ENCODE results near the gene DNMT3B. TPM values are rescaled to one million over a fixed set of nuclear protein-coding genes. Genes with fewer than 3 reads are reported as not detected.
"Not testable (repeated sequence)": the region's sequence is repeated elsewhere in the genome, so short reads cannot be mapped to it uniquely, and the experiment has no call there.

DNMT3B gene
- total RNA-seq, 4 donors from 2014 or later: 2.2 to 2.7 (median 2.3) TPM

GRCh38 chr20:32792731-32793458 is 30.7 kb downstream of the DNMT3B start:
- intact Hi-C loops (cut with DNase I): no loop called here

GRCh38 chr20:32796383-32796948 is 34.3 kb downstream of the DNMT3B start:
- 63 to 75% methylated on average over 3 of the region's 3 CpGs for WGBS, 2 donors

More at GRCh38 chr20:32792731-32793458, 30.7 kb downstream of the DNMT3B start:
- Histone ChIP-seq H3K27ac (no peak overlapping the region), H3K36me3 (no peaks in the 10 kb centered on the region), H3K4me1 (no peaks in the 10 kb centered on the region), H3K27me3 (no peaks in the 10 kb centered on the region), H3K9me3 (no peaks in the 10 kb centered on the region), H3K4me3 (replicated peaks in 1 of 3) (no peak overlapping the region)
- TF ChIP-seq POLR2A (IDR thresholded peaks at IDR 0.05): no peak
- no peak for TF ChIP-seq CTCF (IDR thresholded peaks at IDR 0.05)
- no peak for DNase-seq
- 80 to 82% methylated on average over 13 of the region's 13 CpGs for WGBS, 2 donors

GRCh38 chr20:32796981-32797451 is 34.8 kb downstream of the DNMT3B start:
- TF ChIP-seq CTCF (IDR thresholded peaks at IDR 0.05) (no peak), POLR2A (IDR thresholded peaks at IDR 0.05) (no peak)
- Histone ChIP-seq H3K9me3 (no peaks in the 10 kb centered on the region), H3K4me3 (replicated peaks in 1 of 3) (no peak overlapping the region), H3K36me3 (no peaks in the 10 kb centered on the region), H3K27ac (no peak overlapping the region), H3K4me1 (no peaks in the 10 kb centered on the region), H3K27me3 (no peaks in the 10 kb centered on the region)
- 86 to 97% methylated on average over 5 to 10 of the region's 10 CpGs for WGBS, 2 donors
- intact Hi-C loops (cut with DNase I): no loop called here
- DNase-seq: no peak

More at GRCh38 chr20:32796383-32796948, 34.3 kb downstream of the DNMT3B start:
- H3K4me1 ChIP-seq: no peaks in the 10 kb centered on the region
- no peak for DNase-seq
- H3K9me3 ChIP-seq: no peaks in the 10 kb centered on the region
- intact Hi-C loops (cut with DNase I): no loop called here
- TF ChIP-seq CTCF (IDR thresholded peaks at IDR 0.05) (no peak), POLR2A (IDR thresholded peaks at IDR 0.05) (no peak)
- H3K4me3 ChIP-seq (replicated peaks in 1 of 3): no peak overlapping the region
- H3K27ac ChIP-seq: no peak overlapping the region
- H3K36me3 ChIP-seq: no peaks in the 10 kb centered on the region
- no peaks in the 10 kb centered on the region for H3K27me3 ChIP-seq

GRCh38 chr20:32797571-32797970 is 35.4 kb downstream of the DNMT3B start:
- intact Hi-C loops (cut with DNase I): not testable (repeated sequence)
- WGBS, 2 donors: 95 to 98% methylated on average over 5 of the region's 5 CpGs

GRCh38 chr20:32798046-32798981 is 36.1 kb downstream of the DNMT3B start:
- DNase-seq: peak; percentile 58 to 62
- Histone ChIP-seq H3K27ac (no peak overlapping the region), H3K4me3 (replicated peaks in 1 of 3) (no peak overlapping the region), H3K4me1 (no peaks in the 10 kb centered on the region), H3K27me3 (no peaks in the 10 kb centered on the region), H3K36me3 (no peaks in the 10 kb centered on the region), H3K9me3 (no peaks in the 10 kb centered on the region)
- TF ChIP-seq POLR2A (IDR thresholded peaks at IDR 0.05) (no peak), CTCF (IDR thresholded peaks at IDR 0.05) (no peak)
- intact Hi-C loops (cut with DNase I): no loop called here
- WGBS, 2 donors: 75 to 79% methylated on average over 22 to 23 of the region's 23 CpGs

More at GRCh38 chr20:32797571-32797970, 35.4 kb downstream of the DNMT3B start:
- not testable (repeated sequence) for H3K27me3 ChIP-seq; H3K27ac ChIP-seq; H3K9me3 ChIP-seq; H3K4me1 ChIP-seq; DNase-seq; H3K4me3 ChIP-seq (replicated peaks in 1 of 3); H3K36me3 ChIP-seq

Data from thyroid gland (tissue), 4 donors.